ENCODE results near the gene LDLRAD1. TPM values are rescaled to one million over a fixed set of nuclear protein-coding genes. Genes with fewer than 3 reads are reported as not detected.

The LDLRAD1 gene
- polyA plus RNA-seq, 1 experiment, result not detected

GRCh38 chr1:53964109-53964508 lies 53.9 kb downstream of the LDLRAD1 start:
- no peaks in the 10 kb centered on the region for H3K9me3 ChIP-seq (ENCODE audit: control insufficient read depth, insufficient read depth, low read length)
- no peaks in the 10 kb centered on the region for H3K27me3 ChIP-seq (ENCODE audit: control insufficient read depth, insufficient read depth, low read length)
- TF ChIP-seq, protein P1, sequence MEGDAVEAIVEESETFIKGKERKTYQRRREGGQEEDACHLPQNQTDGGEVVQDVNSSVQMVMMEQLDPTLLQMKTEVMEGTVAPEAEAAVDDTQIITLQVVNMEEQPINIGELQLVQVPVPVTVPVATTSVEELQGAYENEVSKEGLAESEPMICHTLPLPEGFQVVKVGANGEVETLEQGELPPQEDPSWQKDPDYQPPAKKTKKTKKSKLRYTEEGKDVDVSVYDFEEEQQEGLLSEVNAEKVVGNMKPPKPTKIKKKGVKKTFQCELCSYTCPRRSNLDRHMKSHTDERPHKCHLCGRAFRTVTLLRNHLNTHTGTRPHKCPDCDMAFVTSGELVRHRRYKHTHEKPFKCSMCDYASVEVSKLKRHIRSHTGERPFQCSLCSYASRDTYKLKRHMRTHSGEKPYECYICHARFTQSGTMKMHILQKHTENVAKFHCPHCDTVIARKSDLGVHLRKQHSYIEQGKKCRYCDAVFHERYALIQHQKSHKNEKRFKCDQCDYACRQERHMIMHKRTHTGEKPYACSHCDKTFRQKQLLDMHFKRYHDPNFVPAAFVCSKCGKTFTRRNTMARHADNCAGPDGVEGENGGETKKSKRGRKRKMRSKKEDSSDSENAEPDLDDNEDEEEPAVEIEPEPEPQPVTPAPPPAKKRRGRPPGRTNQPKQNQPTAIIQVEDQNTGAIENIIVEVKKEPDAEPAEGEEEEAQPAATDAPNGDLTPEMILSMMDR (IDR thresholded peaks at IDR 0.05; ENCODE audit: low read depth, low read length), result no peak
- DNase-seq (ENCODE audit: low read depth, low spot score), result no peak
- H3K27ac ChIP-seq (ENCODE audit: low read depth, low read length), result no peak overlapping the region
- H3K4me3 ChIP-seq (ENCODE audit: low read depth, low read length), result no peak overlapping the region
- ChIA-PET CTCF (interaction anchor here (0.5 to 3.4 kb wide), 4 partner anchors 18 to 103 kb away, joined by 3 to 10 read pairs (median 4); partner anchors contain the start of genes IFT25 and LRRC42), POLR2A (no interaction called here)

DNA sequence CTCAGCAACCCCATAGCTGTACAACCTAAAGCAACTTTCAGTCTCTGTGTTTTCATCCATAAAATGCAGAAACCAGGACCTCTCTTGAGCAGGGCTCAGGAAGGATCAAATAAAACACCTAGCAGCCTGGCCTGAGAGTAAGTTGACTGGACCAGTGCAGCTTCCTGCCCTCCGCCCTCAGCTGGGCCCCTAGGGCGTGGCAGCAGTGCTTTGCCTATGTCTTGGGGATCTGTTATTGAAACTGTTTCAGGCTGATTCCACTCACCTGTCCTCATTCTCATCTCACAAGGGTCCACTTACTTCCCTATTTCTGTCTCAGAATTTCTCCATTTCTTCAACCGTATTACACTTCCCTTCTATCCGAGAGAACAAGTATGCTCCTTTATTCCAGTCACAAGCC lies 54.5 kb downstream of the LDLRAD1 start:
- Histone ChIP-seq H3K27ac (ENCODE audit: low read depth, low read length) (no peak overlapping the region), H3K27me3 (ENCODE audit: control insufficient read depth, insufficient read depth, low read length) (no peaks in the 10 kb centered on the region), H3K4me3 (ENCODE audit: low read depth, low read length) (no peak overlapping the region), H3K9me3 (ENCODE audit: control insufficient read depth, insufficient read depth, low read length) (no peaks in the 10 kb centered on the region)
- POLR2A ChIA-PET, result no interaction called here
- DNase-seq (ENCODE audit: low read depth, low spot score), result no peak
- CTCF ChIA-PET, result interaction anchor here (0.6 to 3.4 kb wide), 2 partner anchors 85 to 154 kb away, joined by 4 to 10 read pairs; no protein-coding TSS in a partner anchor
- TF ChIP-seq, protein P1 (IDR thresholded peaks at IDR 0.05; ENCODE audit: low read depth, low read length), result no peak

DNA sequence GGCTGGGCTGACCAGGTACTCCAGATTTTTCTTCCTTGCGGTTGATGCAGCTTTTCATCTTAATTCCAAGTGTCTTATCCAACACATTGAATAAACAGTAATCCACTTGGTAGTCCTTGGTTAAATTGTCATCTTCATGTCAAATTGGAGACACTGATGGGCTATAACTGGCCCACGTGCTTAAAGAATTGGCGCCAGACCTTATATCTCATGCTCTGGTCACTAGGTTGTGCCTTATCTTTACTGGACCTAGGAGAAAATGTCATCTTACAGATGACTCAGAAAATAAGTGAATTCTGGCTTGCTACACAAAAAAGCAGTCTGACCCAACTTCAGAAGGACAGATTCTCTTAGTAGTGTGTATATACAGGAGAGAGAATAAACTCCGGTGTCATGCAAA lies 55.6 kb downstream of the LDLRAD1 start:
- Histone ChIP-seq H3K4me3 (ENCODE audit: low read depth, low read length) (no peak overlapping the region), H3K27ac (ENCODE audit: low read depth, low read length) (no peak overlapping the region), H3K27me3 (ENCODE audit: control insufficient read depth, insufficient read depth, low read length) (no peaks in the 10 kb centered on the region), H3K9me3 (ENCODE audit: control insufficient read depth, insufficient read depth, low read length) (no peaks in the 10 kb centered on the region)
- TF ChIP-seq, protein P1 (IDR thresholded peaks at IDR 0.05; ENCODE audit: low read depth, low read length), result no peak
- CTCF ChIA-PET, result interaction anchor here (0.9 to 1.4 kb wide), 2 partner anchors 13 to 102 kb away, joined by 3 to 4 read pairs; no protein-coding TSS in a partner anchor
- DNase-seq (ENCODE audit: low read depth, low spot score), result no peak
- POLR2A ChIA-PET, result no interaction called here

- Histone ChIP-seq H3K4me3 (ENCODE audit: low read depth, low read length) (no peak overlapping the region), H3K27ac (ENCODE audit: low read depth, low read length) (no peak overlapping the region), H3K9me3 (ENCODE audit: control insufficient read depth, insufficient read depth, low read length) (no peaks in the 10 kb centered on the region), H3K27me3 (ENCODE audit: control insufficient read depth, insufficient read depth, low read length) (no peaks in the 10 kb centered on the region)
- POLR2A ChIA-PET, result interaction anchor here (0.7 to 0.9 kb wide), 3 partner anchors 44 to 167 kb away, joined by 3 to 11 read pairs (median 5); no protein-coding TSS in a partner anchor
- CTCF ChIA-PET, result interaction anchor here (0.6 to 2.9 kb wide), 26 partner anchors 9 to 524 kb away, joined by 3 to 59 read pairs (median 4); partner anchors contain the start of genes IFT25, LRRC42 and YIPF1
- DNase-seq (ENCODE audit: low read depth, low spot score), result no peak
- TF ChIP-seq, protein P1 (IDR thresholded peaks at IDR 0.05; ENCODE audit: low read depth, low read length), result peak; percentile 46
Measured at GRCh38 chr1:53959664-53960250, 58.2 kb downstream of the LDLRAD1 start.

Other genes with a start within 250 kb of the LDLRAD1 start
- 13.1 and 19.0 TPM in 2 replicates for gene NDC1, start 179.9 kb downstream of the LDLRAD1 start, polyA plus RNA-seq (2011; rRNA removed)
- gene YIPF1, start 128.4 kb downstream of the LDLRAD1 start, polyA plus RNA-seq (2011; rRNA removed), result 48.5 and 52.4 TPM in 2 replicates
- not detected in 2 replicates for gene DIO1, start 124.0 kb downstream of the LDLRAD1 start, polyA plus RNA-seq (2011; rRNA removed)
- 41.9 and 54.2 TPM in 2 replicates for gene IFT25, start 72.5 kb downstream of the LDLRAD1 start, polyA plus RNA-seq (2011; rRNA removed)
- gene LRRC42, start 71.8 kb downstream of the LDLRAD1 start, polyA plus RNA-seq (2011; rRNA removed), result 44.5 and 51.4 TPM in 2 replicates
- 535 and 636 TPM in 2 replicates for gene TMEM59, start 35.0 kb upstream of the LDLRAD1 start, polyA plus RNA-seq (2011; rRNA removed)
- gene TCEANC2, start 35.4 kb upstream of the LDLRAD1 start, polyA plus RNA-seq (2011; rRNA removed), result 3.6 and 4.3 TPM in 2 replicates
- gene CDCP2, start 134.8 kb upstream of the LDLRAD1 start, polyA plus RNA-seq (2011; rRNA removed), result not detected in 2 replicates
- gene CYB5RL, start 181.8 kb upstream of the LDLRAD1 start, polyA plus RNA-seq (2011; rRNA removed), result 4.0 and 4.1 TPM in 2 replicates
- gene MRPL37, start 182.0 kb upstream of the LDLRAD1 start, polyA plus RNA-seq (2011; rRNA removed), result 16.6 and 27.9 TPM in 2 replicates